ENCODE results near the gene CBLB.

Gene CBLB

DNA sequence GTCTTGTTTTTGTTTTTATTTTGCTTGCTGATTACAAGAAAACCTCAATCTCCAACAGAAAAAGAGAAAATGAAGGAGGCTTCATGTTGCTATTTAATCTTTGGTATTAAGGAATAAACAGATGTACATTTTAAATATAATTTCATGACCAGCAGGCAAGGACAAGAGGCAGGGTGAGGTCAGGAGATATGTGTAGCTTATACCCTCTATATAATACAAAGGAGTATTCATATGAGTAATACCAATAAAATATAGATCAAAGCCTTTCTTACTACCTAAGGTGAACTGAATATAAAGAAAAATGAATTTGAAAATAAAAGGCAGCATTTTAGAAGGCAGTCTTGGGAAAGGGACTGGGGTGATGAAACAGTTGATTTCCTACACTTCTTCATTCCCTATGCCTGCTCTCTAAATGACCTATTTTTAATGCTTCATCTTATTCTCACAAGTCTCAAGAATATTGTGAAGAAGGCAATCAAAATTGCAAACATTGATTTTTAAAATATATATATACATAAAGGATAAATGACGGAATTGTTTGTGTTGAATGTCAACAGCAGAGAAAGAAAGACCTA, 8.6 kb upstream of the CBLB start:
- Histone ChIP-seq H3K27ac (ENCODE audit: low read length) (no peak overlapping the region), H2AFZ (ENCODE audit: low read depth, low read length) (no peak overlapping the region; the same call in 1 of the 2 replicates)
- DNase-seq: no peak

GRCh38 chr3:105876780-105877327, 8.0 kb upstream of the CBLB start:
- Histone ChIP-seq H3K79me2 (ENCODE audit: insufficient read depth, low read length) (no peaks in the 10 kb centered on the region), H3K9me3 (ENCODE audit: insufficient read depth, low read length, severe bottlenecking) (no peaks in the 10 kb centered on the region), H3K9ac (ENCODE audit: low read depth, low read length) (no peak overlapping the region), H3K4me3 (ENCODE audit: low read depth in 1 of 2, low read length in 2 of 2) (no peak overlapping the region), H3K27ac (ENCODE audit: low read length) (no peak overlapping the region), H3K27me3 (ENCODE audit: insufficient read depth, low read length, poor library complexity) (no peaks in the 10 kb centered on the region), H3K4me1 (ENCODE audit: insufficient read depth, low read length) (peaks cover 4% of the 10 kb centered on the region), H3K4me2 (ENCODE audit: insufficient read depth, low read length) (no peak overlapping the region), H2AFZ (ENCODE audit: low read depth, low read length) (peak overlapping the region; percentile 14; the same call in 1 of the 2 replicates), H4K20me1 (ENCODE audit: insufficient read depth, low read length) (no peaks in the 10 kb centered on the region), H3K36me3 (ENCODE audit: insufficient read depth, low read length) (no peaks in the 10 kb centered on the region)
- ATAC-seq (ENCODE audit: insufficient read depth, low read depth): no peak
- no peak for TF ChIP-seq EZH2 (IDR thresholded peaks at IDR 0.05; ENCODE audit: borderline replicate concordance, low read depth, low read length, severe bottlenecking)
- TF ChIP-seq, protein P1, sequence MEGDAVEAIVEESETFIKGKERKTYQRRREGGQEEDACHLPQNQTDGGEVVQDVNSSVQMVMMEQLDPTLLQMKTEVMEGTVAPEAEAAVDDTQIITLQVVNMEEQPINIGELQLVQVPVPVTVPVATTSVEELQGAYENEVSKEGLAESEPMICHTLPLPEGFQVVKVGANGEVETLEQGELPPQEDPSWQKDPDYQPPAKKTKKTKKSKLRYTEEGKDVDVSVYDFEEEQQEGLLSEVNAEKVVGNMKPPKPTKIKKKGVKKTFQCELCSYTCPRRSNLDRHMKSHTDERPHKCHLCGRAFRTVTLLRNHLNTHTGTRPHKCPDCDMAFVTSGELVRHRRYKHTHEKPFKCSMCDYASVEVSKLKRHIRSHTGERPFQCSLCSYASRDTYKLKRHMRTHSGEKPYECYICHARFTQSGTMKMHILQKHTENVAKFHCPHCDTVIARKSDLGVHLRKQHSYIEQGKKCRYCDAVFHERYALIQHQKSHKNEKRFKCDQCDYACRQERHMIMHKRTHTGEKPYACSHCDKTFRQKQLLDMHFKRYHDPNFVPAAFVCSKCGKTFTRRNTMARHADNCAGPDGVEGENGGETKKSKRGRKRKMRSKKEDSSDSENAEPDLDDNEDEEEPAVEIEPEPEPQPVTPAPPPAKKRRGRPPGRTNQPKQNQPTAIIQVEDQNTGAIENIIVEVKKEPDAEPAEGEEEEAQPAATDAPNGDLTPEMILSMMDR (IDR thresholded peaks at IDR 0.05; ENCODE audit: borderline replicate concordance, extremely low read depth, low read length, poor library complexity, severe bottlenecking): no peak
- DNase-seq: no peak

More for the DNA sequence above, 8.6 kb upstream of the CBLB start:
- Histone ChIP-seq H3K9me3 (ENCODE audit: insufficient read depth, low read length, severe bottlenecking) (no peaks in the 10 kb centered on the region), H3K79me2 (ENCODE audit: insufficient read depth, low read length) (no peaks in the 10 kb centered on the region), H3K4me1 (ENCODE audit: insufficient read depth, low read length) (peaks cover 4% of the 10 kb centered on the region), H3K36me3 (ENCODE audit: insufficient read depth, low read length) (no peaks in the 10 kb centered on the region), H3K27me3 (ENCODE audit: insufficient read depth, low read length, poor library complexity) (no peaks in the 10 kb centered on the region), H3K4me3 (ENCODE audit: low read depth in 1 of 2, low read length in 2 of 2) (no peak overlapping the region), H3K4me2 (ENCODE audit: insufficient read depth, low read length) (no peak overlapping the region), H3K9ac (ENCODE audit: low read depth, low read length) (no peak overlapping the region), H4K20me1 (ENCODE audit: insufficient read depth, low read length) (no peaks in the 10 kb centered on the region)
- ATAC-seq (ENCODE audit: insufficient read depth, low read depth): no peak
- TF ChIP-seq, protein P1 (IDR thresholded peaks at IDR 0.05; ENCODE audit: borderline replicate concordance, extremely low read depth, low read length, poor library complexity, severe bottlenecking): no peak
- no peak for TF ChIP-seq EZH2 (IDR thresholded peaks at IDR 0.05; ENCODE audit: borderline replicate concordance, low read depth, low read length, severe bottlenecking)

DNA sequence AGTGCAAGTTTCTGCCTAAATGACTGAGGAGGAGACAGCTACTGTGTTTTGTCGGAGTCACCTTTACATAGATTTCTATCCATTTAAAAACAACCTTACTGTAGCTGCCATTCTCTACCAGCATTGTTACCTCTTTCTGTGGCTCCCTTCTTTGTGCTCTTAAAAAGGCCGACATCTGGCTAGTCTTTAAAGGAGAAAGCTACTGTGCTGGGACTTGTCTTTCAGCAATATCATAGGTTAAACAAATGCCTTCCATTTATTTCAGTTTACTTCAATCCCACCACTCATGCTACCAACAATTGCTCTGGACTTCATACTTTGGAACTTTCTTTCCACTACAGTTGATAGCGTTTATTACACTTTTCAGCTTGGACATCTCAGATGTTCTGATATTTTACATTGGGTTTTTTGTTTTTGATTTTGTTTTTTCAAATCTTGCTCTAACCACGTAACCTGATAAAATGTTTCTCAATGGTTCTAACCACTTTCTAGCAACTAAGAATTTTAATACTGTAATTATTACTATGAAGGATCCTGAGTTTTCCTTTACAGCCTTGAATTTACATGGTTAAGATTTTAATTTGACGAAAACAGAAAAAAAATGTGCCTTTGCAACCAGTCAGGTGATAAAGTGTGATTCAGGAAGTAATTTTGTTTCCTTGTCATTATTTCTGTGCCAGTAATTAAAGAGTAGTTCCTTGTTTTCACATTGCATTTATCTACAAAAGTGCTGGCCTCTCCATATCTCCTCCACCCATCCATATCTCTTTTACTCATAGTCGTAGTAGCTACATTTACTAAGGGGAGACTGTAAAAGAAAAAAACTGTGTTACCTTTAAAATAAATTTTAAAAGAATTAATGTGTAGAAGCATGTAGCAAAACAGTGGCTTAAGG, 1.3 kb upstream of the CBLB start:
- H3K27me3 ChIP-seq (ENCODE audit: insufficient read depth, low read length, poor library complexity): no peaks in the 10 kb centered on the region
- H3K36me3 ChIP-seq (ENCODE audit: insufficient read depth, low read length): peaks cover 6% of the 10 kb centered on the region
- no peaks in the 10 kb centered on the region for H4K20me1 ChIP-seq (ENCODE audit: insufficient read depth, low read length)
- peak overlapping the region; percentile 89 for H3K4me2 ChIP-seq (ENCODE audit: insufficient read depth, low read length)
- TF ChIP-seq, protein P1 (IDR thresholded peaks at IDR 0.05; ENCODE audit: borderline replicate concordance, extremely low read depth, low read length, poor library complexity, severe bottlenecking): no peak
- no peak for TF ChIP-seq EZH2 (IDR thresholded peaks at IDR 0.05; ENCODE audit: borderline replicate concordance, low read depth, low read length, severe bottlenecking)
- H3K4me3 ChIP-seq (ENCODE audit: low read depth in 1 of 2, low read length in 2 of 2): peak overlapping the region; percentile 78 to 81; a peak in 3 of 4 replicates
- peaks cover 13% of the 10 kb centered on the region for H3K79me2 ChIP-seq (ENCODE audit: insufficient read depth, low read length)
- DNase-seq (no peak), ATAC-seq (ENCODE audit: insufficient read depth, low read depth) (no peak)
- peak overlapping the region; percentile 81 for H3K27ac ChIP-seq (ENCODE audit: low read length)
- H2AFZ ChIP-seq (ENCODE audit: low read depth, low read length): peak overlapping the region; percentile 81
- H3K9me3 ChIP-seq (ENCODE audit: insufficient read depth, low read length, severe bottlenecking): no peaks in the 10 kb centered on the region
- H3K4me1 ChIP-seq (ENCODE audit: insufficient read depth, low read length): peaks cover 41% of the 10 kb centered on the region
- peak overlapping the region; percentile 86 for H3K9ac ChIP-seq (ENCODE audit: low read depth, low read length)
